AG09319 (cell line): Measurements from ENCODE around the gene IKZF4.

Experiments
- DNase-seq: peaks from one replicate; pipeline ENCODE4 v3.0.0-alpha.2; 2010; ENCODE audit warnings: low read depth; ENCODE audit errors: extremely low read depth
- TF ChIP-seq, protein P1 (sequence below): IDR thresholded peaks from 2 replicates; pipeline ENCODE4 v1.5.1; 2011; ENCODE audit warnings: low read depth, mild to moderate bottlenecking, inconsistent platforms, low read length, moderate library complexity

Gene IKZF4

DNA sequence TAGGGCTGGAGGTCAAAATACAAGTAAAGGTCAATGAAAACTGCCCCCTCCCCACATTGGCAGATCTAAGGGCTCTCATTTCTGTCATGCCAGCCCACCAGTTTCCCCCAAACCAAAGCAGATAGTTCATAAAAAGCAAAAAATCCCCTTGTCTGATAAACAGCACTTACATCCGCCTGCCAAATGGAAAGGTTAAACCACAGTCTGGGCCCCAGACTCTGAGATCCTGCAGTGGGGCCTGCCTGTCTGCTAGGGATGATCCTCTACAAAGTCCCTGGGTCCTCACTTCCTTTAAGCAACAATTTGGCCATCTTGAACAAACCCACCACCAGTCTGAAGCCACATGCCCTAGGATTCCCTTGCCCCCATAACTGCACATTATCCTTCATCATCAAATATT, 11.1 kb downstream of the IKZF4 start:
- TF ChIP-seq, protein P1, sequence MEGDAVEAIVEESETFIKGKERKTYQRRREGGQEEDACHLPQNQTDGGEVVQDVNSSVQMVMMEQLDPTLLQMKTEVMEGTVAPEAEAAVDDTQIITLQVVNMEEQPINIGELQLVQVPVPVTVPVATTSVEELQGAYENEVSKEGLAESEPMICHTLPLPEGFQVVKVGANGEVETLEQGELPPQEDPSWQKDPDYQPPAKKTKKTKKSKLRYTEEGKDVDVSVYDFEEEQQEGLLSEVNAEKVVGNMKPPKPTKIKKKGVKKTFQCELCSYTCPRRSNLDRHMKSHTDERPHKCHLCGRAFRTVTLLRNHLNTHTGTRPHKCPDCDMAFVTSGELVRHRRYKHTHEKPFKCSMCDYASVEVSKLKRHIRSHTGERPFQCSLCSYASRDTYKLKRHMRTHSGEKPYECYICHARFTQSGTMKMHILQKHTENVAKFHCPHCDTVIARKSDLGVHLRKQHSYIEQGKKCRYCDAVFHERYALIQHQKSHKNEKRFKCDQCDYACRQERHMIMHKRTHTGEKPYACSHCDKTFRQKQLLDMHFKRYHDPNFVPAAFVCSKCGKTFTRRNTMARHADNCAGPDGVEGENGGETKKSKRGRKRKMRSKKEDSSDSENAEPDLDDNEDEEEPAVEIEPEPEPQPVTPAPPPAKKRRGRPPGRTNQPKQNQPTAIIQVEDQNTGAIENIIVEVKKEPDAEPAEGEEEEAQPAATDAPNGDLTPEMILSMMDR, result no peak
- no peak for DNase-seq

DNA sequence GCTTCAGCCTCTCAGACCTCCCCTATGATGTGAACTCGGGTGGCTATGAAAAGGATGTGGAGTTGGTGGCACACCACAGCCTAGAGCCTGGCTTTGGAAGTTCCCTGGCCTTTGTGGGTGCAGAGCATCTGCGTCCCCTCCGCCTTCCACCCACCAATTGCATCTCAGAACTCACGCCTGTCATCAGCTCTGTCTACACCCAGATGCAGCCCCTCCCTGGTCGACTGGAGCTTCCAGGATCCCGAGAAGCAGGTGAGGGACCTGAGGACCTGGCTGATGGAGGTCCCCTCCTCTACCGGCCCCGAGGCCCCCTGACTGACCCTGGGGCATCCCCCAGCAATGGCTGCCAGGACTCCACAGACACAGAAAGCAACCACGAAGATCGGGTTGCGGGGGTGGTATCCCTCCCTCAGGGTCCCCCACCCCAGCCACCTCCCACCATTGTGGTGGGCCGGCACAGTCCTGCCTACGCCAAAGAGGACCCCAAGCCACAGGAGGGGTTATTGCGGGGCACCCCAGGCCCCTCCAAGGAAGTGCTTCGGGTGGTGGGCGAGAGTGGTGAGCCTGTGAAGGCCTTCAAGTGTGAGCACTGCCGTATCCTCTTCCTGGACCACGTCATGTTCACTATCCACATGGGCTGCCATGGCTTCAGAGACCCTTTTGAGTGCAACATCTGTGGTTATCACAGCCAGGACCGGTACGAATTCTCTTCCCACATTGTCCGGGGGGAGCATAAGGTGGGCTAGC, 13.9 kb downstream of the IKZF4 start:
- TF ChIP-seq, protein P1, result no peak
- DNase-seq, result no peak

DNA sequence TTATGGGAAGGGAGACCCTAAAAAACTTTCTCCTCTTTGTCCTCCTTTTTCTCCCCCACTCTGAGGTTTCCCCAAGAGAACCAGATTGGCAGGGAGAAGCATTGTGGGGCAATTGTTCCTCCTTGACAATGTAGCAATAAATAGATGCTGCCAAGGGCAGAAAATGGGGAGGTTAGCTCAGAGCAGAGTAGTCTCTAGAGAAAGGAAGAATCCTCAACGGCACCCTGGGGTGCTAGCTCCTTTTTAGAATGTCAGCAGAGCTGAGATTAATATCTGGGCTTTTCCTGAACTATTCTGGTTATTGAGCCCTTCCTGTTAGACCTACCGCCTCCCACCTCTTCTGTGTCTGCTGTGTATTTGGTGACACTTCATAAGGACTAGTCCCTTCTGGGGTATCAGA, 16.3 kb downstream of the IKZF4 start:
- no peak for DNase-seq
- TF ChIP-seq, protein P1, result no peak

DNA sequence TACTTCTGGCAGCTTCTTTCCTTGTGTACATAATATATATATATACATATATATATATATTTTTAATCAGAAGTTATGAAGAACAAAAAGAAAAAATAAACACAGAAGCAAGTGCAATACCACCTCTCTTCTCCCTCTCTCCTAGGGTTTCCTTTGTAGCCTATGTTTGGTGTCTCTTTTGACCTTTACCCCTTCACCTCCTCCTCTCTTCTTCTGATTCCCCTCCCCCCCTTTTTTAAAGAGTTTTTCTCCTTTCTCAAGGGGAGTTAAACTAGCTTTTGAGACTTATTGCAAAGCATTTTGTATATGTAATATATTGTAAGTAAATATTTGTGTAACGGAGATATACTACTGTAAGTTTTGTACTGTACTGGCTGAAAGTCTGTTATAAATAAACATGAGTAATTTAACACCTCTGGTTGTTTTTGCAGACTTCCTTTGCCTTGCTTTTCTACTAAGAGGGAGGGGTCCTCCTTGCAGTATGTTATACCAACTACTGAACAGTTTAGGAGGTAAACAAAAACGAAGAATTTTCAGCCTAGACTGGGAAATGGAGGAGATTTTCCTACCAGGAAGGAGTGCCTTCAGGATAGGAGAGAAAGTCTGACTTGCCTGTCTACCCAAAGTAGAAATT, 17.3 kb downstream of the IKZF4 start:
- TF ChIP-seq, protein P1, result no peak
- no peak for DNase-seq

DNA sequence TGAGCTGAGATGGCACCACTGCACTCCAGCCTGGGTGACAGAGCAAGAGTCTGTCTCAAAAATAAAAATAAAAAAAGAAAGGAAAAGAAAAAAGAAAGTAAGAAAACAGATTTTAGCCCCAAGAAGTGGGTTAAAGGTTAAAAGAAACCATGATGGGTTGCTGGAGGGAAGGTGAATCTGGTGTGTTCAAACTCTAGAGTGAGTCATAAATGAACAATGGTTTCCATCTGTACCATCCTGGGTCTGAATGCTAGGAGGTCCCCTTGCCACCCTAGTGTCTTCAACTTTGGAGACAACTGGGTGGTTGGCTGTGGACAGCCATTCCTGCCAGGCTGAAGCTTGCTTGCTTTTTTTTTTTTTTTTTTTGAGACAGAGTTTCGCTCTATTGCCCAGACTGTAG, 19.3 kb downstream of the IKZF4 start:
- DNase-seq, result no peak
- TF ChIP-seq, protein P1, result no peak

DNA sequence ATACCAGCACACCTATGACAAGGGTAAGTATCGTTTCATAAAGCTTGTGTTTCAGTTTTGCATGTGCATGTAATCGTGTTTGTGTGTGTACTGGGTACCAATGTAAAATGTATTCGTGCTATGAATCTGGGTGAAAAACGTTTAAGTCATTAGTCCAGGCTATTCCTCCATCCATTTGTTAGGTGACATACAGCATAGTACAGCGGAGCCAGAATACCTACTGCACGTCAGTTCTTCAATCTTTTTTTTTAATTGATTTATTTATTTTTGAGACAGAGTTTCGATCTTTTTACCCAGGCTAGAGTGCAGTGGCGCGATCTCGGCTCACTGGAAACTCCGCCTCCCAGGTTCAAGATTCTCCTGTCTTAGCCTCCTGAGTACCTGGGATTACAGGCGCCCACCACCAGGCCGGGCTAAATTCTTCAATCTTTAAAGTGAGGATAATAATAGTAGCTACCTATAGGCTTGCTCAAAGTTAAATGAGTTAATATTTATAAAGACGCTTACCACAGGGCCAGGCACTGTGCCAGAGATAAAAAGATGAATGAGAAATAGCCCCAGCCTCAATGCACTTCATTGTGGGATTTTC, 20.2 kb downstream of the IKZF4 start:
- TF ChIP-seq, protein P1, result no peak
- no peak for DNase-seq
